PFSK-1 (cell line): ENCODE data around the gene U2AF2.

Experiments
- FOXP2 ChIP-seq: optimal IDR thresholded peaks from 2 replicates; pipeline ENCODE3; 2011; ENCODE audit warnings: borderline replicate concordance, control low read depth, inconsistent platforms; ENCODE audit not compliant: insufficient read depth; ENCODE audit errors: extremely low read length, extremely low read depth
- POLR2AphosphoS5 ChIP-seq: IDR thresholded peaks from 2 replicates; pipeline ENCODE4 v1.6.1; 2012; ENCODE audit warnings: low read depth, mild to moderate bottlenecking, control low read depth, low read length, moderate library complexity
- REST ChIP-seq, 2 experiments: IDR thresholded peaks; 2 replicates each; pipeline versions ENCODE4 v1.6.1 to v1.8.0; 2011 to 2012; ENCODE audit warnings: low read depth in 2 of 2, low read length in 2 of 2, control low read depth in 1 of 2, inconsistent platforms in 1 of 2, mild to moderate bottlenecking in 1 of 2, moderate library complexity in 1 of 2; ENCODE audit not compliant: insufficient read depth in 1 of 2
- SIN3A ChIP-seq: IDR thresholded peaks from 2 replicates; pipeline ENCODE4 v1.6.1; 2012; ENCODE audit warnings: mild to moderate bottlenecking, low read length, moderate library complexity, borderline replicate concordance; ENCODE audit not compliant: insufficient read depth
- TAF1 ChIP-seq: IDR thresholded peaks from 2 replicates; pipeline ENCODE4 v1.6.1; 2012; ENCODE audit warnings: low read length, control low read depth, borderline replicate concordance; ENCODE audit not compliant: insufficient read depth

U2AF2 gene

GRCh38 chr19:55617426-55617825 is 37.4 kb upstream of the U2AF2 start:
- TF ChIP-seq POLR2AphosphoS5: no peak
- no peak for TF ChIP-seq SIN3A
- no peak for TF ChIP-seq REST (IDR thresholded peaks at IDR 0.05; ENCODE audit: insufficient read depth in 1 of 2, low read depth in 2 of 2, low read length in 2 of 2)
- TF ChIP-seq FOXP2: no peak
- no peak for TF ChIP-seq TAF1

GRCh38 chr19:55618426-55618825 is 36.4 kb upstream of the U2AF2 start:
- TF ChIP-seq REST (IDR thresholded peaks at IDR 0.05; ENCODE audit: insufficient read depth in 1 of 2, low read depth in 2 of 2, low read length in 2 of 2) (no peak), SIN3A (no peak), POLR2AphosphoS5 (no peak), TAF1 (no peak), FOXP2 (no peak)

GRCh38 chr19:55619286-55619685 is 35.5 kb upstream of the U2AF2 start:
- no peak for TF ChIP-seq FOXP2
- no peak for TF ChIP-seq POLR2AphosphoS5
- TF ChIP-seq REST (IDR thresholded peaks at IDR 0.05; ENCODE audit: insufficient read depth in 1 of 2, low read depth in 2 of 2, low read length in 2 of 2): no peak

- TF ChIP-seq TAF1 (no peak), REST (IDR thresholded peaks at IDR 0.05; ENCODE audit: insufficient read depth in 1 of 2, low read depth in 2 of 2, low read length in 2 of 2) (no peak), FOXP2 (no peak), POLR2AphosphoS5 (no peak), SIN3A (no peak)
Measured at GRCh38 chr19:55620410-55621204, 34.2 kb upstream of the U2AF2 start.

GRCh38 chr19:55621205-55621672 is 33.6 kb upstream of the U2AF2 start:
- TF ChIP-seq TAF1: no peak
- TF ChIP-seq POLR2AphosphoS5: no peak
- TF ChIP-seq FOXP2: no peak
- TF ChIP-seq SIN3A: no peak
- no peak for TF ChIP-seq REST (IDR thresholded peaks at IDR 0.05; ENCODE audit: insufficient read depth in 1 of 2, low read depth in 2 of 2, low read length in 2 of 2)
